GM18951 (cell line): ENCODE measurements around the gene RPS19BP1.

Experiments
- POLR2A ChIP-seq: IDR thresholded peaks from 4 replicates; pipeline ENCODE4 v1.6.1; 2011; ENCODE audit warnings: mild to moderate bottlenecking; ENCODE audit not compliant: insufficient read length, insufficient read depth; ENCODE audit errors: extremely low read depth
- in situ Hi-C: fragments of 300-500 bp; cut with MboI; formaldehyde crosslinking; loops from one replicate; pipeline ENCODE4 v1.12.0; 2022; ENCODE audit warnings: low sequenced_read_pairs, mixed read lengths, inconsistent platforms; ENCODE audit not compliant: unreplicated experiment

RPS19BP1 gene

GRCh38 chr22:39568278-39568981 lies 35.9 kb upstream of the RPS19BP1 start:
- no peak for TF ChIP-seq POLR2A
- in situ Hi-C loops: no loop called here

GRCh38 chr22:39567135-39567946 lies 34.8 kb upstream of the RPS19BP1 start:
- no peak for TF ChIP-seq POLR2A
- in situ Hi-C loops: no loop called here

- in situ Hi-C loops: no loop called here
- no peak for TF ChIP-seq POLR2A
These were observed 32.9 kb upstream of the RPS19BP1 start for GRCh38 chr22:39565414-39565944.

GRCh38 chr22:39563571-39564428 lies 31.3 kb upstream of the RPS19BP1 start:
- in situ Hi-C loops: no loop called here
- TF ChIP-seq POLR2A: no peak

- in situ Hi-C loops: no loop called here
- no peak for TF ChIP-seq POLR2A
These were observed 30.4 kb upstream of the RPS19BP1 start for GRCh38 chr22:39562839-39563489.

GRCh38 chr22:39560127-39560526 lies 27.6 kb upstream of the RPS19BP1 start:
- in situ Hi-C loops: no loop called here
- no peak for TF ChIP-seq POLR2A

GRCh38 chr22:39559456-39560105 lies 27.0 kb upstream of the RPS19BP1 start:
- in situ Hi-C loops: no loop called here
- no peak for TF ChIP-seq POLR2A

GRCh38 chr22:39558950-39559349 lies 26.4 kb upstream of the RPS19BP1 start:
- TF ChIP-seq POLR2A: no peak
- in situ Hi-C loops: no loop called here

- in situ Hi-C loops: no loop called here
- TF ChIP-seq POLR2A: no peak
These were observed 25.7 kb upstream of the RPS19BP1 start for GRCh38 chr22:39558254-39558727.

- TF ChIP-seq POLR2A: no peak
- in situ Hi-C loops: no loop called here
These were observed 24.7 kb upstream of the RPS19BP1 start for GRCh38 chr22:39556970-39557841.

- in situ Hi-C loops: no loop called here
- TF ChIP-seq POLR2A: no peak
These were observed 21.6 kb upstream of the RPS19BP1 start for GRCh38 chr22:39554151-39554550.
